H1 (cell line): ENCODE data around the gene DYNLT2B. TPM values are rescaled to one million over a fixed set of nuclear protein-coding genes. Genes with fewer than 3 reads are reported as not detected.

Source experiments
- RXRA ChIP-seq: IDR thresholded peaks from 2 replicates; pipeline ENCODE4 v1.6.1; 2011; ENCODE audit warnings: low read depth, mild to moderate bottlenecking, low read length, moderate library complexity; ENCODE audit not compliant: insufficient read depth
- polyA plus RNA-seq, 7 experiments: library from polyadenylated mRNA; depleted of rRNA in 3 of 7; stranded (reverse) in 5 of 7; unstranded in 2 of 7; fragments of >200 nt in 5 of 7; fragments of 200-250 nt in 2 of 7; gene quantifications; 1 replicate in 5 of 7; 2 replicates in 1 of 7; 4 replicates in 1 of 7; pipeline versions ENCODE4 v1.2.1 to v1.2.3, GENCODE V29; 2011 to 2013; ENCODE audit warnings: missing spikeins in 2 of 7, mixed read lengths in 2 of 7
- total RNA-seq: library from RNA; stranded (reverse); fragmentation: NEBNext Ultra II Directional; extraction: Animal tissue kit (Norgen Biotek cat#: 25700); gene quantifications from 2 replicates; pipeline ENCODE4 v1.2.1, GENCODE V29; 2021

Gene DYNLT2B
- total and polyA plus RNA-seq, 2 of the 8 experiments (the other 6 are each of a cell fraction or from before 2014, with no cell fraction given): 10.9 to 22.2 TPM

- TF ChIP-seq RXRA: no peak
These were observed 17.5 kb upstream of the DYNLT2B start (continued) for GRCh38 chr3:196335503-196335948.
